ENCODE data around the gene KLHL42.
"Not testable (repeated sequence)": the region's sequence is repeated elsewhere in the genome, so short reads cannot be mapped to it uniquely, and the experiment has no call there.

KLHL42 gene

DNA sequence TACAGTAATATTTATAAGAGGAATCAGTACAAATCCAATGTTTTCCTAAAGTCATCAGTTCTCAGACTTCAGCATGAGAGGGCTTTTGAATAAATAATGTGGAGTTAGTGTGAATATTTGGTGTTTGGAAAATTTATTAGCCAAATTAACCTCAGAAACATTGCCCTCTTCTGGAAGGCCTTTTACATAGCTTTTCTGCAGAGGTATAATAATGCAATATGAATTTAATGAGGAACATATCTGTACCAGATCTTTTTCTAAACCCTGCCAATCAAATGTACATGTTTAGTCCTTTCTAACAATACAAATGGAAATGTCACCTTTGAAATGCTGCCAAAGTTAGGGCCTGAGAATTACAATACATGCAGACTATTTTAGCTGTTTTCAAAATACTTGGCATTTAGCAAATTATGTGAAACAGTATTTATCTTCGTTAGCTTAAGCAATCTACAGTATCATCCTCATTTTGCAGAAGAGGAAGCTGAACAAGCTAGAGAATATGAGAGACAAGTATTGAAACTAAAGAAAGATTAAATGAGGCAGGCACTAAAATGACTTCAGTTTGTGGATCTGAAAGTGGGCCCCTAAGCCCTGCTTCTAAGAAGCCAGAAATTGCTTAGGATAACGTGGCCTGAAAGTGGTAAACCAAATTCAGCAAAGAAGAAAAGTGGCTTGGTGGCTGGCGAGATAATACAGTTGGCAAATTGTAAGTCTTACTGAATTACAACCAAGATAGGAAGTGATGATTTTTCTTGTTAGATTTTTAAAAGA, 60.4 kb downstream of the KLHL42 start:
- no peak overlapping the region for H3K4me3 ChIP-seq (ENCODE audit: low read depth, low read length)
- TF ChIP-seq, protein P1, sequence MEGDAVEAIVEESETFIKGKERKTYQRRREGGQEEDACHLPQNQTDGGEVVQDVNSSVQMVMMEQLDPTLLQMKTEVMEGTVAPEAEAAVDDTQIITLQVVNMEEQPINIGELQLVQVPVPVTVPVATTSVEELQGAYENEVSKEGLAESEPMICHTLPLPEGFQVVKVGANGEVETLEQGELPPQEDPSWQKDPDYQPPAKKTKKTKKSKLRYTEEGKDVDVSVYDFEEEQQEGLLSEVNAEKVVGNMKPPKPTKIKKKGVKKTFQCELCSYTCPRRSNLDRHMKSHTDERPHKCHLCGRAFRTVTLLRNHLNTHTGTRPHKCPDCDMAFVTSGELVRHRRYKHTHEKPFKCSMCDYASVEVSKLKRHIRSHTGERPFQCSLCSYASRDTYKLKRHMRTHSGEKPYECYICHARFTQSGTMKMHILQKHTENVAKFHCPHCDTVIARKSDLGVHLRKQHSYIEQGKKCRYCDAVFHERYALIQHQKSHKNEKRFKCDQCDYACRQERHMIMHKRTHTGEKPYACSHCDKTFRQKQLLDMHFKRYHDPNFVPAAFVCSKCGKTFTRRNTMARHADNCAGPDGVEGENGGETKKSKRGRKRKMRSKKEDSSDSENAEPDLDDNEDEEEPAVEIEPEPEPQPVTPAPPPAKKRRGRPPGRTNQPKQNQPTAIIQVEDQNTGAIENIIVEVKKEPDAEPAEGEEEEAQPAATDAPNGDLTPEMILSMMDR (IDR thresholded peaks at IDR 0.05; ENCODE audit: control insufficient read depth, extremely low read depth, insufficient read depth): peak; percentile 55
- peak; percentile 42 for DNase-seq (ENCODE audit: low read depth)

DNA sequence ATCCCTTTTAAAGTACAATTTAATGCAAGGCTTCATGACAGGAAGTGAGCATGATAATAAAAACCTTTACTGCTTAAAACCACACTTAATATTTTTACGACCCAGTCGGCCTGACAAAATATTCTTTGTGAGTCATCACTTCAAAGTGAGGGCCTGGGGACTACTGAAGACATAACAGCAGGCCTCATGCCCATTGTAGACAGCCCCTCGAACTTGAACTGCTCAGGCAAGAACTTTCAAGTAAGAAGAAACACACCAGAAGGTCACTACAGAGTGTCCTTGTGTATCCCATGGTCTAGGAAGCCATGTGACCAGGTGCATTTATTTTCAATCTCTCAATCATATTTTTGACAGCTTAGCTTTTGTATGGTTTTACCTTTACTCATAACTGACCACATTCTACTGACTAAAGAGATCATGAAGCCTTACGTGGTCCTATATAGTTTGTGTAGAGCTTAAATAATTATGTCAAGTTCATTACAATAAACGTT, 61.4 kb downstream of the KLHL42 start:
- DNase-seq (ENCODE audit: low read depth): peak; percentile 44
- TF ChIP-seq, protein P1 (IDR thresholded peaks at IDR 0.05; ENCODE audit: control insufficient read depth, extremely low read depth, insufficient read depth): no peak
- H3K4me3 ChIP-seq (ENCODE audit: low read depth, low read length): no peak overlapping the region

DNA sequence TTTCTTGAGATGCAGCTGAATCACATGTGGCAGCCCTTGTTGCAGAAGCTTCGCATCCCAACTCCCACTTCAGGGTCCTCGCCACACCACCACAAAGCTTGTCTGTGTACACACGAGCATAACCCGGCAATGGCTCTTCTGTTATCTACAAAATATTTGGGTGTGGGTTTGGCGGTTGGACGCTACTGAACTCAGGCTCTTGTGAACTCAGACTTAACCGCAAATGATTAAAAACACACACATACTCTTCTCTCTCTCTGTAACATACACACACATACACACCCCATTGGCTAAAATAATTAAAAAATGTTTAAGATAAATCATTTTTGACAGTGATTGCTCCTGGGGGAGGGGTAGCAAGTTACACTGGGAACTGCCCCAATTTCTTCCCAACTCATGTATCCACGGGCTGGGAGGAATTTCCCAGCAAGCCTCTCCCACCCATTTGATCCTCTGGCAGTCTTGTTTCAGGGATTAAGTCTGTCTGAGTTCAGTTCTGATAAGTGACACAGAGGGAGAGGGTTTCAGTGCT, 63.7 kb downstream of the KLHL42 start:
- no peak for DNase-seq (ENCODE audit: low read depth)
- H3K4me3 ChIP-seq (ENCODE audit: low read depth, low read length): no peak overlapping the region
- TF ChIP-seq, protein P1 (IDR thresholded peaks at IDR 0.05; ENCODE audit: control insufficient read depth, extremely low read depth, insufficient read depth): no peak

DNA sequence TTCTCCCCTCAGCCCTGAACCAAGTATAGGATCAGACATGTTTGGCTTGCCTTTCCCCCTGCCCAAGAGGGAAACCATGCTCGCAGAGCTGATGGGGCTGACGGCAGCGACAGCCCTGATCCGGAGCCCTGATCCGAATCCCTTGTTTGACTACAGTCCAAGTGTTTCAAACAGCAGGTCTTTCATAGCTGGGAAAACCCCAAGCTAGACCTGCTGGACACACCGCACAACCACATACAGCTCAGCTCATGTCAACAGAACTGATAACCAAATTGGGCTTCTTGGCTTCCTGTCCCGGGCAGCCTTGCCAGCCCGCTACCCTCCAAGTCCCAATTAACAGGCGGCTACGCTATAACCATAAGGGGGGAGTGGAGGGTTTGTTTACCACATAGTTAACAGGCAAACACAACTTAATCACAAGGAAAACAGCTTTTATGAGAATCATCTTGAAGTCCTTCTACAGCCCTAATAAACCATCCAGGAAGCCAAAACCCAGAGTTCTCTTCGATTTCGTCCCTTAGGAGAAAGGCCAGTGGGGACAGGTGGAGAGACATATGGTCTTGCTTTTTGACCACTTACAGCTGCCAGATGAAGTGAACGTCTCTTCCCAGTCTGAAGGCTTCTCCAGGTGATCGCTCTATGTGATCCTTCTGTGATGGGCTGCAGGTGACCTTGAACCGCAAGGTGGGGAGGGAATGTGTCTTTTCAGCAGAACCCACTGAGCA, 64.5 kb downstream of the KLHL42 start:
- no peak overlapping the region for H3K4me3 ChIP-seq (ENCODE audit: low read depth, low read length)
- TF ChIP-seq, protein P1 (IDR thresholded peaks at IDR 0.05; ENCODE audit: control insufficient read depth, extremely low read depth, insufficient read depth): no peak
- peak; percentile 14 for DNase-seq (ENCODE audit: low read depth)

DNA sequence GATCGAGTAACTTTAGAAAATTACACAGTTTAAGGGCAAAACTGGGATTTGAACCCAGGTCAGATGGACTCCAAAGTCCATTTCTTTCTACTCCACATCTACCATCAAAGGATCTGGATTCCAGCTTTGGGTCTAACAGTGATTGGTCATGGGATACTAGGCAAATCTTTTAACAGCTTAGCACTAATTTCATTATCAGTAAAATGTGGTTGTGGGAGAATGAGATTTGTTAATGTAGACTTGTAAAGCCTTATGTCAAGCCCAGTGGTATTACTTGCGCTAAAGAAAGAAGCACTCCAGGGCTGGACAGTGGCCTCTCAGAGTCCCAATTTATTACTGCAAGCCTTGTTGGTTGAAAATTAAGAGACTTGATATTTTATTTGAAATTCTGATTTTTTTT, 65.2 kb downstream of the KLHL42 start:
- DNase-seq (ENCODE audit: low read depth): no peak
- H3K4me3 ChIP-seq (ENCODE audit: low read depth, low read length): no peak overlapping the region
- TF ChIP-seq, protein P1 (IDR thresholded peaks at IDR 0.05; ENCODE audit: control insufficient read depth, extremely low read depth, insufficient read depth): no peak

DNA sequence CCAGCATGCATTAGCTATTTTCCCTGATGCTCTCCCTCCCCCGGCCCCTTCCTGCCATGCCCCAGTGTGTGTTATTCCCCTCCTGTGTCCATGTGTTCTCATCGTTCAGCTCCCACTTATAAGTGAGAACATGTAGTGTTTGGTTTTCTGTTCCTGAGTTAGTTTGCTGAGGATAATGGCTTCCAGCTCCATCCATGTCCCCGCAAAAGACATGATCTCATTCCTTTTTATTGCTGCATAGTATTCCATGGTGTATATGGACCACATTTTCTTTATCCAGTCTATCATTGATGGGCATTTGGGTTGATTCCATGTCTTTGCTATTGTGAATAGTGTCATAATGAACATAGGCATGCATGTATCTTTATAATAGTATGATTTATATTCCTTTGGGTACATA, 65.7 kb downstream of the KLHL42 start:
- not testable (repeated sequence) for DNase-seq (ENCODE audit: low read depth); H3K4me3 ChIP-seq (ENCODE audit: low read depth, low read length)

DNA sequence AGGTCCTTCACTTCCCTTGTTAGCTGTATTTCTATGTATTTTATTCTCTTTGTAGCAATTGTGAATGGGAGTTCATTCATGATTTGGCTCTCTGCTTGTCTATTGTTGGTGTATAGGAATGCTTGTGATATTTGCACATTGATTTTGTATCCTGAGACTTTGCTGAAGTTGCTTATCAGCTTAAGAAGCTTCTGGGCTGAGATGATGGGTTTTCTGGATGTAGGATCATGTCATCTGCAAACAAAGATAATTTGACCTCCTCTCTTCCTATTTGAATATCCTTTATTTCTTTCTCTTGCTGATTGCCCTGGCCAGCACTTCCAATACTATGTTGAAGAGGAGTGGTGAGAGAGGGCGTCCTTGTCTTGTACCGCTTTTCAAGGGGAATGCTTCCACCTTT, 67.3 kb downstream of the KLHL42 start:
- not testable (repeated sequence) for H3K4me3 ChIP-seq (ENCODE audit: low read depth, low read length); DNase-seq (ENCODE audit: low read depth)

Measured in LNCaP clone FGC (cell line).